GM19468 (cell line): ENCODE measurements around the gene ERBB4.
A peak's percentile ranks its signal among the peaks of the same experiment; 100 is the strongest.

Experiments
- ATAC-seq: cut with Tn5 transposase; IDR thresholded peaks from one replicate; pipeline ENCODE4 v1.9.1; 2021; ENCODE audit warnings: mild to moderate bottlenecking, moderate library complexity, moderate number of reproducible peaks; ENCODE audit not compliant: unreplicated experiment; ENCODE audit errors: extremely low read depth

Gene ERBB4

GRCh38 chr2:211981451-211981850 is 557.2 kb downstream of the ERBB4 start:
- ATAC-seq = no peak

GRCh38 chr2:211976076-211976475 is 562.5 kb downstream of the ERBB4 start:
- no peak for ATAC-seq

DNA sequence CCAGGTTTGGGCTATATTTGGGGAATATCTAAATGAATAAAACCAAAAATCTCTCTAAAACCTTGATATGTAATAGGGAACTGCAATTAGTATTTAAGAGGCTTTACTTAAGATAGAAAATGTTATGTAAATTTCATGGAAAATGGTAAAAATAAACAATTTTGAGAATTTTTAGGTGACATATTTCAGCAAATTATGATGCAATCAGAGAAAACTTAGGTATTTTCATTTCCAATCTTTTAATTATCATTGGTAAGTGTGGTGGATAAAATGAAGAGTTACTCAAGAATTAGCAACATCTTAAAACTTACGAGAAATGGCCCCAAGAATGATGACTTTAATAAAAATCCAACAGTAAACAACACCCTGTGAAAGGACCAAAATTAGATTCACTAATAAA is 571.4 kb downstream of the ERBB4 start:
- ATAC-seq = no peak

GRCh38 chr2:211963969-211964368 is 574.6 kb downstream of the ERBB4 start:
- ATAC-seq = no peak

DNA sequence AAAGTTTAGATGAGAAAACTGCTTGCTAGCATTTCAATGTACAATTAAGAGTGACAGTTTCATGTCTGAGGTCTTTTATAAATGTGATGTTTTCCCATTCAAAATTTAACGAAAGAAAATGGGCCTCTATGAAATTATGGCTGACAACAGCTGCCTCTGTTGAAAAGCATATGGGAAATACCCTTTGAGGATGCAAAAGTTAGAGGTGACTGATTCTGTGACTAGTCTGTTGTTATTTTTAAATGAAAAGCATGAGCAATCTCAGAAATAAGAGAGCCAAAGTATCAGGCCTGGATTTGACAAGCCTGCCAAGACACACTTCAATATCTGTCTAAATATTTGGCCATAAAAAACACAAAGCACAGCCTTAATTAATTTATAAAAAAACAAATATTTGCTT is 580.8 kb downstream of the ERBB4 start:
- ATAC-seq = peak; percentile 63

GRCh38 chr2:211955648-211956047 is 583.0 kb downstream of the ERBB4 start:
- ATAC-seq = no peak

GRCh38 chr2:211948932-211949331 is 589.7 kb downstream of the ERBB4 start:
- ATAC-seq = no peak

DNA sequence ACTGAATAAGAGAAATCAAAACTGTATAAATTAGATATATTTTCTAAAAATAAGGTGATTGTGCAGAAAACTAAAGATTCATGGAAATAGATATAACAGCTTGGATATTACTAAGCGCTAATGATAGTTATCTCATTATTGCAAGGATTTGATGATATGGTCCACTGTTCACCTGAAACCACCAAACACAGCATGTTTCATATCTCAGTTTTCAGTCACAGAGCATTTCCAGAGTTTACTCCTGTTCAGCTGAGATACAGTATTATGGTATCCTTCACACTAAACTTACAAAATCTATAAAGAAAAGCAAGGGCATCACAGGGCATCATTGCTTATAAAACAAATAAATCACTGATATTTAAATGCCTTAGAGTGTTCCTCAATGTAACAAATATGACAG is 591.6 kb downstream of the ERBB4 start:
- ATAC-seq = no peak

GRCh38 chr2:211944572-211944971 is 594.0 kb downstream of the ERBB4 start:
- peak; percentile 42 for ATAC-seq

- ATAC-seq = no peak
Observed at GRCh38 chr2:211942153-211942552, 596.4 kb downstream of the ERBB4 start.

- no peak for ATAC-seq
Observed at GRCh38 chr2:211941216-211941747, 597.3 kb downstream of the ERBB4 start.

DNA sequence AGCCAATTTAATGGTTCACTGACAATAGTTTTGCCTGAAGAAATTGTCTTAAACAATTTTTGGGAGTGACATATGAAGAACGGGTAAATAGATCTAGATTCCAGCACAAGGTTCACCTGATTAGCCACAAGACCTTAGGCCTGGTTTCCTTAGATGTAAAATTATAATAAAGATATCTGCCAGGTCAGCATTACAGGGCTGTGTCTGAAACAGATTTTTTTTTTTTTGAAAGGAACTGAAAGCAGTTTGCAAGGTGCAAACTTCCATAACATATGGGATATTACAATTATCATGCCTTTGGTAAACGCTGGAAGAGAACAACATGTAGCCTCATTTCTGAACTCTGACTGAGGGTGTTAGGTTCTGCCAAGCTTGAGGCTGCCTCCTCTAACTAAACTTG is 599.4 kb downstream of the ERBB4 start:
- ATAC-seq = no peak

- no peak for ATAC-seq
Observed at GRCh38 chr2:211934811-211935210, 603.8 kb downstream of the ERBB4 start.

GRCh38 chr2:211931314-211931713 is 607.3 kb downstream of the ERBB4 start:
- ATAC-seq = no peak

- ATAC-seq = peak; percentile 71
Observed at GRCh38 chr2:211930331-211930730, 608.3 kb downstream of the ERBB4 start.

- no peak for ATAC-seq
Observed at GRCh38 chr2:211928201-211928600, 610.4 kb downstream of the ERBB4 start.

DNA sequence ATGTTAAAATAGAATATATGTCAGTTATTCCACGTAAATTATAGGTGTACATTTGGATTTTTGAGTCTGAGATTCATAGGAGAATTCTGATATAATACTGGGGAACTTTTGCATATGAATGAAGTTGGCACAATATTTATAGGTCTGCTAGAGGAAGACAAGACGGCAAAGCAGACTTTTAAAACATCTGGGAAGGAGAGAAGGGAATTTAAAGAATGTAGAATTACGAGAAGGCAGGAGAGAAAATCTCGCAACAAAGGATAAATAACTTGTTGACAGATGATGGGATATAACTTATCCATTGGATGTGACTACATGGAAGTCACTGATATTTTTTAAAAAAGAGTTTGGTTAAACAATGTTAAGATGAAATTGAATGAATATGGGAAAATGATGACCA is 615.6 kb downstream of the ERBB4 start:
- no peak for ATAC-seq

GRCh38 chr2:211903961-211904360 is 634.6 kb downstream of the ERBB4 start:
- no peak for ATAC-seq

GRCh38 chr2:211901226-211901846 is 637.3 kb downstream of the ERBB4 start:
- no peak for ATAC-seq

GRCh38 chr2:211900518-211900917 is 638.1 kb downstream of the ERBB4 start:
- no peak for ATAC-seq

DNA sequence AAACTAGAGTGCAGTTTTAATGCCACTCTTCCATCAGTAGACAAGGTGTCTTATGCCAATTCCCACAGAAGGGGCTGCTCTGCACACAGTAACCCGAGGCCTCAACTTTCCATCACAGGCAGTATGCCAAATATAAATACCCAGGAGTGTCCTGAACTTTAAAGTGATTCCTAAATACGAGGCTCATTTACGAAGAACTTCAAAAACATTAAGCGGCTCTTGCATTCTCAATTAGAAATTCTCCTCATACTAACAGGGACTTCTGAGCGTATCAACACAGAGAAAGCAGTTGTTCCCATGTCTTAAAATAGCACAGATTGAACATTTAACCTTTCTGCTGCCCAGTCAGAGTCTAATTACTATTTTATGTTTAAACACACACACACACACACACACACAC is 638.6 kb downstream of the ERBB4 start:
- no peak for ATAC-seq

DNA sequence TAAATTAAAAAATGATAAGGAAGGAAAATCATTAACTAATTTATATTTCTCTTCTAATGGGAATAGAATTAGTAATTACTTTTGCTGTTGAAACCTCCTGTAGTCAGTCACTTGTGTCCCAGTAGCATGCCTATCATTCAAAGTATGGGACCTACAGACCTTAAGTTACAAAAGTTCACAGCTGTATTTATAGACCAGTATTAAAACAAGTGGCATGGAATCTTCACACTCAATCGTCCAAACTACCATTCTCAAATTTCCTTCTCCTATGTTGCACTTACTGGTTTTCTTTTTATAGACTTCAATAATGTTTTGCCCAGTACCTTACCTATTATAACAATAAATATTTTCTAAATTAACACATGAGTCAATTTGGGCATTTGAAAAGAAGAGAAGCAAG is 639.9 kb downstream of the ERBB4 start:
- ATAC-seq = no peak
